H1 (cell line): Measurements from ENCODE around the gene POLR3C. TPM values are rescaled to one million over a fixed set of nuclear protein-coding genes. Genes with fewer than 3 reads are reported as not detected.

Source experiments
- CTCF ChIA-PET: fragments of 300-600 bp; sonication (Branson Sonifier 250); formaldehyde crosslinking; loops from one replicate; lab custom pipeline; 2021; ENCODE audit not compliant: partially characterized antibody; lab: Charles Lee
- POLR2A ChIA-PET: fragments of 300-600 bp; sonication (Branson Sonifier 250); formaldehyde crosslinking; loops from one replicate; lab custom pipeline; 2021; ENCODE audit warnings: inconsistent platforms; ENCODE audit not compliant: partially characterized antibody; lab: Charles Lee
- DNase-seq, 2 experiments: peaks; one replicate each; pipeline versions ENCODE4 v3.0.0 to v3.0.0-alpha.2; 2010 to 2022; ENCODE audit warnings: low spot score in 2 of 2, low read depth in 1 of 2, mixed read lengths in 1 of 2
- FAIRE-seq: peaks from 2 replicates; lab custom pipeline; 2011; peaks lifted over from hg19 to GRCh38; lab: Jason Lieb, UNC
- H2AFZ ChIP-seq: 2 replicates; pipeline ENCODE4 v1.8.1; 2012; ENCODE audit warnings: low read length, inconsistent platforms
- H2AK5ac ChIP-seq: 2 replicates; pipeline ENCODE4 v1.6.1; 2013; ENCODE audit warnings: low read depth, low read length
- H2BK120ac ChIP-seq: replicated peaks from 2 replicates; pipeline ENCODE3; 2013; ENCODE audit warnings: low read depth, low read length, inconsistent platforms
- H2BK12ac ChIP-seq: 2 replicates; pipeline ENCODE4 v1.6.1; 2013; ENCODE audit warnings: low read depth, low read length
- H2BK15ac ChIP-seq: 2 replicates; pipeline ENCODE4 v1.6.1; 2013; ENCODE audit warnings: low read length
- H2BK20ac ChIP-seq: 2 replicates; pipeline ENCODE4 v1.6.1; 2013; ENCODE audit warnings: low read length
- H2BK5ac ChIP-seq: 2 replicates; pipeline ENCODE4 v1.6.1; 2013; ENCODE audit warnings: low read depth, low read length
- H3K14ac ChIP-seq: 2 replicates; pipeline ENCODE4 v1.6.1; 2013; ENCODE audit warnings: inconsistent platforms; ENCODE audit not compliant: insufficient read length
- H3K18ac ChIP-seq: 2 replicates; pipeline ENCODE4 v1.6.1; 2013; ENCODE audit warnings: low read length; ENCODE audit errors: extremely low read depth
- H3K23ac ChIP-seq: 2 replicates; pipeline ENCODE4 v1.6.1; 2013; ENCODE audit warnings: inconsistent platforms; ENCODE audit not compliant: insufficient read length
- H3K23me2 ChIP-seq: 2 replicates; pipeline ENCODE4 v1.6.1; 2013; ENCODE audit warnings: low read depth, low read length
- H3K27ac ChIP-seq: 2 replicates; pipeline ENCODE4 v1.6.1; 2011; ENCODE audit warnings: low read depth, low read length, inconsistent platforms
- H3K27me3 ChIP-seq, 4 experiments: replicated peaks in 1 of 4; 1 replicate in 1 of 4; 2 replicates in 3 of 4; pipeline versions ENCODE4 v1.6.1 to v1.8.1; 2011 to 2013; ENCODE audit warnings: low read length in 3 of 4, mild to moderate bottlenecking in 3 of 4, inconsistent platforms in 2 of 4, mixed read lengths in 2 of 4, moderate library complexity in 1 of 4; ENCODE audit not compliant: control insufficient read depth in 3 of 4, insufficient read depth in 3 of 4; ENCODE audit errors: extremely low read depth in 1 of 4
- H3K36me3 ChIP-seq, 4 experiments: 2 replicates each; pipeline versions ENCODE4 v1.6.1 to v1.8.1; 2011 to 2013; ENCODE audit warnings: mild to moderate bottlenecking in 4 of 4, low read length in 3 of 4, moderate library complexity in 2 of 4, control low read depth in 1 of 4, inconsistent platforms in 1 of 4; ENCODE audit not compliant: insufficient read depth in 4 of 4, control insufficient read depth in 2 of 4
- H3K4ac ChIP-seq: replicated peaks from 2 replicates; pipeline ENCODE3; 2013; ENCODE audit warnings: low read length, low read depth, mixed read lengths, inconsistent platforms; ENCODE audit not compliant: insufficient read length
- H3K4me1 ChIP-seq, 4 experiments: replicated peaks in 1 of 4; 1 replicate in 1 of 4; 2 replicates in 3 of 4; pipeline versions ENCODE4 v1.6.1 to v1.8.1; 2011 to 2013; ENCODE audit warnings: low read length in 3 of 4, inconsistent platforms in 2 of 4, mixed read lengths in 1 of 4; ENCODE audit not compliant: insufficient read depth in 4 of 4, control insufficient read depth in 3 of 4
- H3K4me2 ChIP-seq, 2 experiments: 2 replicates each; pipeline versions ENCODE4 v1.6.1 to v1.8.1; 2011 to 2013; ENCODE audit warnings: low read depth in 2 of 2, low read length in 2 of 2, control low read depth in 1 of 2, inconsistent platforms in 1 of 2, mild to moderate bottlenecking in 1 of 2; ENCODE audit not compliant: insufficient read depth in 1 of 2
- H3K4me3 ChIP-seq, 4 experiments: fragments of 200-600, 300-600 bp in 1 of 4; sonication (generic), shearing (Covaris generic), sonication (Bioruptor Twin) in 1 of 4; 2 replicates each; pipeline versions ENCODE4 v1.5.1 to v1.8.1; 2011 to 2016; ENCODE audit warnings: low read length in 4 of 4, low read depth in 3 of 4, control low read depth in 2 of 4, inconsistent platforms in 2 of 4, mild to moderate bottlenecking in 2 of 4, mixed read lengths in 1 of 4, moderate library complexity in 1 of 4; ENCODE audit not compliant: insufficient read depth in 2 of 4; ENCODE audit errors: extremely low read depth in 1 of 4
- H3K56ac ChIP-seq: replicated peaks from 2 replicates; pipeline ENCODE3; 2013; ENCODE audit warnings: low read depth, mild to moderate bottlenecking, mixed read lengths, low read length, inconsistent platforms; ENCODE audit not compliant: insufficient read length
- H3K79me1 ChIP-seq: 2 replicates; pipeline ENCODE4 v1.6.1; 2013; ENCODE audit warnings: low read depth, low read length, control low read depth
- H3K79me2 ChIP-seq, 2 experiments: 2 replicates each; pipeline versions ENCODE4 v1.6.1 to v1.8.1; 2012 to 2013; ENCODE audit warnings: low read length in 2 of 2, mild to moderate bottlenecking in 2 of 2, inconsistent platforms in 1 of 2; ENCODE audit not compliant: insufficient read depth in 2 of 2, control insufficient read depth in 1 of 2
- H3K9ac ChIP-seq, 4 experiments: replicated peaks in 1 of 4; 1 replicate in 1 of 4; 2 replicates in 3 of 4; pipeline versions ENCODE4 v1.6.1 to v1.8.1; 2011 to 2013; ENCODE audit warnings: low read depth in 3 of 4, low read length in 3 of 4, control low read depth in 2 of 4, mild to moderate bottlenecking in 2 of 4, moderate library complexity in 2 of 4, inconsistent platforms in 1 of 4; ENCODE audit errors: extremely low read depth in 1 of 4
- H3K9me3 ChIP-seq, 2 experiments: 2 replicates each; pipeline versions ENCODE4 v1.6.1 to v1.8.1; 2012 to 2013; ENCODE audit warnings: mild to moderate bottlenecking in 2 of 2, moderate library complexity in 2 of 2, control low read depth in 1 of 2, inconsistent platforms in 1 of 2, low read depth in 1 of 2, low read length in 1 of 2, mixed read lengths in 1 of 2; ENCODE audit not compliant: insufficient read depth in 2 of 2
- H4K20me1 ChIP-seq, 2 experiments: replicated peaks in 1 of 2; 2 replicates each; pipeline versions ENCODE3 to v1.8.1; 2011 to 2013; ENCODE audit warnings: inconsistent platforms in 2 of 2, low read length in 2 of 2, mild to moderate bottlenecking in 1 of 2; ENCODE audit not compliant: insufficient read depth in 2 of 2, control insufficient read depth in 1 of 2
- H4K5ac ChIP-seq: 2 replicates; pipeline ENCODE4 v1.6.1; 2013; ENCODE audit warnings: low read length, low read depth, mixed read lengths, inconsistent platforms; ENCODE audit not compliant: insufficient read length
- H4K8ac ChIP-seq: 2 replicates; pipeline ENCODE4 v1.8.0; 2013; ENCODE audit warnings: mild to moderate bottlenecking, moderate library complexity, low read length, inconsistent platforms; ENCODE audit not compliant: insufficient read depth; ENCODE audit errors: extremely low read depth
- H4K91ac ChIP-seq: replicated peaks from 2 replicates; pipeline ENCODE3; 2013; ENCODE audit warnings: low read length, mixed read lengths, inconsistent platforms; ENCODE audit not compliant: insufficient read length
- ATF3 ChIP-seq: IDR thresholded peaks from 2 replicates; pipeline ENCODE4 v1.6.1; 2011; ENCODE audit warnings: low read depth, mild to moderate bottlenecking, low read length; ENCODE audit not compliant: insufficient read depth
- BCL11A ChIP-seq, 2 experiments: IDR thresholded peaks; one replicate each; pipeline ENCODE4 v1.6.1; 2011; ENCODE audit warnings: low read depth in 2 of 2, low read length in 2 of 2, mild to moderate bottlenecking in 2 of 2
- HDAC6 ChIP-seq: IDR thresholded peaks from one replicate; pipeline ENCODE4 v1.7.1; 2012; ENCODE audit warnings: low read depth, mild to moderate bottlenecking, inconsistent platforms, low read length, moderate library complexity
- MAFK ChIP-seq: IDR thresholded peaks from 2 replicates; pipeline ENCODE4 v1.6.1; 2012; ENCODE audit warnings: low read depth, mild to moderate bottlenecking, improper control_type of control experiment, low read length
- NANOG ChIP-seq: IDR thresholded peaks from 2 replicates; pipeline ENCODE4 v1.6.1; 2011; ENCODE audit warnings: low read length, low read depth, mild to moderate bottlenecking, inconsistent platforms; ENCODE audit not compliant: insufficient read depth, poor library complexity, severe bottlenecking
- POLR2A ChIP-seq, 2 experiments: IDR thresholded peaks; 1 replicate in 1 of 2; 2 replicates in 1 of 2; pipeline ENCODE4 v1.6.1; 2011; ENCODE audit warnings: low read depth in 2 of 2, low read length in 2 of 2, mild to moderate bottlenecking in 2 of 2; ENCODE audit errors: control extremely low read depth in 1 of 2
- SIN3A ChIP-seq, 2 experiments: IDR thresholded peaks in 1 of 2; conservative IDR thresholded peaks in 1 of 2; 2 replicates each; pipeline ENCODE4 v1.6.1; 2011 to 2012; ENCODE audit warnings: low read length in 2 of 2, improper control_type of control experiment in 1 of 2, low read depth in 1 of 2, mild to moderate bottlenecking in 1 of 2
- SIRT6 ChIP-seq: IDR thresholded peaks from one replicate; pipeline ENCODE4 v1.7.1; 2012; ENCODE audit warnings: low read length, inconsistent platforms
- SP2 ChIP-seq: IDR thresholded peaks from 2 replicates; pipeline ENCODE4 v1.6.1; 2012; ENCODE audit warnings: mild to moderate bottlenecking, low read length, inconsistent platforms
- USF2 ChIP-seq: IDR thresholded peaks from 2 replicates; pipeline ENCODE4 v1.6.1; 2011; ENCODE audit warnings: low read length, improper control_type of control experiment
- YY1 ChIP-seq: IDR thresholded peaks from 2 replicates; pipeline ENCODE4 v1.6.1; 2011; ENCODE audit warnings: low read depth, mild to moderate bottlenecking, low read length
- WGBS, 2 experiments: shearing (Covaris generic) in 1 of 2; methylation state at CpG; one replicate each; pipeline versions ENCODE4 v1.1.6 to v1.1.7; 2013 to 2015; ENCODE audit warnings: low lambda C conversion rate in 2 of 2, mixed read lengths in 2 of 2, inconsistent platforms in 1 of 2, low coverage in 1 of 2, missing lambda C conversion rate in 1 of 2; ENCODE audit not compliant: insufficient replicate concordance in 2 of 2, insufficient coverage in 1 of 2, insufficient read length in 1 of 2; ENCODE audit errors: extremely low coverage in 1 of 2, missing lambda C conversion rate in 1 of 2; 5-methylcytosine and 5-hydroxymethylcytosine counted together
- polyA plus RNA-seq, 7 experiments: library from polyadenylated mRNA; depleted of rRNA in 3 of 7; stranded (reverse) in 5 of 7; unstranded in 2 of 7; fragments of >200 nt in 5 of 7; fragments of 200-250 nt in 2 of 7; gene quantifications; 1 replicate in 5 of 7; 2 replicates in 1 of 7; 4 replicates in 1 of 7; pipeline versions ENCODE4 v1.2.1 to v1.2.3, GENCODE V29; 2011 to 2013; ENCODE audit warnings: missing spikeins in 2 of 7, mixed read lengths in 2 of 7
- total RNA-seq: library from RNA; stranded (reverse); fragmentation: NEBNext Ultra II Directional; extraction: Animal tissue kit (Norgen Biotek cat#: 25700); gene quantifications from 2 replicates; pipeline ENCODE4 v1.2.1, GENCODE V29; 2021

POLR3C gene
- total and polyA plus RNA-seq, 2 of the 8 experiments (the other 6 are each of a cell fraction or from before 2014, with no cell fraction given), result 26.8 TPM

GRCh38 chr1:145885738-145886287 is 61.8 kb downstream of the POLR3C start, which contains the start of gene ANKRD35:
Gene ANKRD35 (minus strand): TSS chr1:145885866. CDS start chr1:145885758, 108 bp downstream.
- POLR2A ChIA-PET, result interaction anchor here (0.9 to 1.3 kb wide), 5 partner anchors 10 to 166 kb away, joined by 3 to 5 read pairs (median 3); partner anchors contain the start of gene PIAS3
- Histone ChIP-seq H3K27me3 (peaks cover 0 to 21% (median 15%) of the 10 kb centered on the region in 4 experiments; a peak in 6 of 7 replicates), H4K5ac (no peak within 1 kb of the TSS), H2BK20ac (no peak within 1 kb of the TSS), H4K20me1 (no peaks in the 10 kb centered on the region), H3K56ac (no peak within 1 kb of the TSS), H2BK12ac (no peak within 1 kb of the TSS), H3K79me2 (no peaks in the 10 kb centered on the region), H3K4me2 (peak within 1 kb of the TSS; percentile 63), H3K18ac (no peak within 1 kb of the TSS; the same call in 1 of the 2 replicates), H3K23ac (no peak within 1 kb of the TSS), H3K14ac (no peak within 1 kb of the TSS), H2BK15ac (no peak within 1 kb of the TSS), H3K9ac (no peak within 1 kb of the TSS), H3K27ac (no peak within 1 kb of the TSS), H3K36me3 (no peaks in the 10 kb centered on the region), H2BK5ac (no peak within 1 kb of the TSS), H3K4ac (no peak within 1 kb of the TSS), H3K4me3 (peak within 1 kb of the TSS; percentile 44 to 72 (median 67)), H2AFZ (peak within 1 kb of the TSS; percentile 82; the same call in 1 of the 2 replicates), H2AK5ac (no peak within 1 kb of the TSS), H4K91ac (no peak within 1 kb of the TSS), H2BK120ac (no peak within 1 kb of the TSS), H4K8ac (no peak within 1 kb of the TSS; the same call in 1 of the 2 replicates), H3K23me2 (peaks cover 5% of the 10 kb centered on the region; the same call in 1 of the 2 replicates), H3K4me1 (no peaks in the 10 kb centered on the region; a peak in 1 of 7 replicates), H3K9me3 (no peaks in the 10 kb centered on the region), H3K79me1 (no peaks in the 10 kb centered on the region)
- DNase-seq, result peak in 1 of 2 experiments; percentile 90
- CTCF ChIA-PET, result interaction anchor here (0.7 to 8.7 kb wide), 6 partner anchors 13 to 132 kb away, joined by 3 to 84 read pairs (median 11); partner anchors contain the start of genes ITGA10 and NUDT17
- WGBS, 2 experiments, result 5% methylated on average over 12 of the region's 36 CpGs; no CpG with 5 or more reads in 1 of the 2 experiments
- no peak for FAIRE-seq
- TF ChIP-seq HDAC6 (no peak), ATF3 (no peak), SP2 (no peak), BCL11A (IDR thresholded peaks at IDR 0.05; ENCODE audit: low read depth in 2 of 2, low read length in 2 of 2) (no peak), NANOG (no peak), YY1 (no peak), SIN3A (conservative IDR thresholded peaks at IDR 0.05 in 1 of 2, IDR thresholded peaks at IDR 0.05 in 1 of 2; ENCODE audit: low read depth in 1 of 2, low read length in 2 of 2) (peak; percentile 61 to 68; a peak in 2 of 4 replicates), POLR2A (IDR thresholded peaks at IDR 0.05; ENCODE audit: control extremely low read depth in 1 of 2, low read depth in 2 of 2, low read length in 2 of 2) (no peak), USF2 (no peak), MAFK (no peak), SIRT6 (no peak)
